Renal pelvis (tissue), 4 donors: ENCODE measurements around the gene STAT5A. TPM values are rescaled to one million over a fixed set of nuclear protein-coding genes. Genes with fewer than 3 reads are reported as not detected.
"Not testable (repeated sequence)": the region's sequence is repeated elsewhere in the genome, so short reads cannot be mapped to it uniquely, and the experiment has no call there.

Source experiments
- DNase-seq: peaks from one replicate; pipeline ENCODE4 v3.0.0-alpha.2; 2013
- polyA plus RNA-seq, 3 donors: library from polyadenylated mRNA; unstranded; fragments of 120-200 nt; gene quantifications; one replicate each; pipeline ENCODE4 v1.2.1, GENCODE V29; 2013; ENCODE audit not compliant: insufficient read length in 3 of 3

The STAT5A gene
- polyA plus RNA-seq, 3 donors = 4.9 to 7.6 (median 6.0) TPM

GRCh38 chr17:42284024-42284369 is 4.3 kb upstream of the STAT5A start:
- no peak for DNase-seq

GRCh38 chr17:42284566-42284965 is 3.7 kb upstream of the STAT5A start:
- DNase-seq = no peak

- DNase-seq = no peak
Measured at GRCh38 chr17:42285346-42286050, 2.8 kb upstream of the STAT5A start.

- DNase-seq = no peak
Measured at GRCh38 chr17:42286411-42287221, 1.7 kb upstream of the STAT5A start.

GRCh38 chr17:42287305-42287976 is 857 bp upstream of the STAT5A start:
- DNase-seq = no peak

- no peak for DNase-seq
Measured at GRCh38 chr17:42288803-42289610, 709 bp downstream of the STAT5A start.

- no peak for DNase-seq
Measured at GRCh38 chr17:42289611-42290181, 1.4 kb downstream of the STAT5A start.

- DNase-seq = no peak
Measured at GRCh38 chr17:42290577-42290976, 2.3 kb downstream of the STAT5A start.

GRCh38 chr17:42291129-42291528 is 2.8 kb downstream of the STAT5A start:
- DNase-seq = no peak

- no peak for DNase-seq
Measured at GRCh38 chr17:42294469-42295398, 6.4 kb downstream of the STAT5A start.

GRCh38 chr17:42296012-42296411 is 7.7 kb downstream of the STAT5A start:
- no peak for DNase-seq

- not testable (repeated sequence) for DNase-seq
Measured at GRCh38 chr17:42297775-42298174, 9.5 kb downstream of the STAT5A start.

- DNase-seq = not testable (repeated sequence)
Measured at GRCh38 chr17:42299361-42299760, 11.1 kb downstream of the STAT5A start.

- not testable (repeated sequence) for DNase-seq
Measured at GRCh38 chr17:42299913-42300312, 11.6 kb downstream of the STAT5A start.

GRCh38 chr17:42301022-42301421 is 12.7 kb downstream of the STAT5A start:
- no peak for DNase-seq

- DNase-seq = no peak
Measured at GRCh38 chr17:42303694-42304093, 15.4 kb downstream of the STAT5A start.

GRCh38 chr17:42304187-42305030 is 16.1 kb downstream of the STAT5A start:
- DNase-seq = no peak

GRCh38 chr17:42305031-42305330 is 16.7 kb downstream of the STAT5A start:
- DNase-seq = not testable (repeated sequence)

GRCh38 chr17:42305543-42306384 is 17.5 kb downstream of the STAT5A start:
- DNase-seq = no peak
